GM13977 (cell line): ENCODE results near the gene CNOT4.
"Not testable (repeated sequence)": the region's sequence is repeated elsewhere in the genome, so short reads cannot be mapped to it uniquely, and the experiment has no call there.

Experiments used
- DNase-seq: peaks from one replicate; pipeline ENCODE4 v3.0.0; 2012; ENCODE audit warnings: low spot score
- in situ Hi-C: fragments of 300-500 bp; cut with MboI; formaldehyde crosslinking; loops from one replicate; pipeline ENCODE4 v1.12.0; 2022; ENCODE audit warnings: low sequenced_read_pairs, low pct_unique_long_range_greater_than_20kb, mixed read lengths, inconsistent platforms; ENCODE audit not compliant: unreplicated experiment
- TF ChIP-seq, protein P1 (sequence below): IDR thresholded peaks from 2 replicates; pipeline ENCODE4 v1.5.1; 2012; ENCODE audit warnings: mild to moderate bottlenecking, control low read depth; ENCODE audit not compliant: insufficient read depth; ENCODE audit errors: extremely low read depth, missing control alignments

CNOT4 gene

DNA sequence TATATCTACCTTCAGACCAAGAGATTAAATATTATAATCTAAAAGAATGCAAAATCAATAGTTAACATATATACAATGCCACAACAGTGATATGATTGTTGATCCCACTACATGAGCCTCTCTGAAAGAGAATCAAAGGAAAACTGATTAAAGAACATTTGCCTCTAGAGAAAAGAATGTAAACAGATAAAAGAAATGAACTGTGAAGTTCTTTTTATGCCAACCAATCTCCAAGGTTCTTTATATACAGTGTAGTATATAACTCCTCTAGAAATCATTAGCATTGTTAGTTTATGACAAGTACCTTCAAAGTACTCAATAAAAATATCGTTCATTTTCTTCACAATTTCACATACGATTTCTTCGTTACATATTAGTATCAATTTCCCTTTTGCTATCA lies 20.1 kb downstream of the CNOT4 start:
- in situ Hi-C loops, result no loop called here
- TF ChIP-seq, protein P1, sequence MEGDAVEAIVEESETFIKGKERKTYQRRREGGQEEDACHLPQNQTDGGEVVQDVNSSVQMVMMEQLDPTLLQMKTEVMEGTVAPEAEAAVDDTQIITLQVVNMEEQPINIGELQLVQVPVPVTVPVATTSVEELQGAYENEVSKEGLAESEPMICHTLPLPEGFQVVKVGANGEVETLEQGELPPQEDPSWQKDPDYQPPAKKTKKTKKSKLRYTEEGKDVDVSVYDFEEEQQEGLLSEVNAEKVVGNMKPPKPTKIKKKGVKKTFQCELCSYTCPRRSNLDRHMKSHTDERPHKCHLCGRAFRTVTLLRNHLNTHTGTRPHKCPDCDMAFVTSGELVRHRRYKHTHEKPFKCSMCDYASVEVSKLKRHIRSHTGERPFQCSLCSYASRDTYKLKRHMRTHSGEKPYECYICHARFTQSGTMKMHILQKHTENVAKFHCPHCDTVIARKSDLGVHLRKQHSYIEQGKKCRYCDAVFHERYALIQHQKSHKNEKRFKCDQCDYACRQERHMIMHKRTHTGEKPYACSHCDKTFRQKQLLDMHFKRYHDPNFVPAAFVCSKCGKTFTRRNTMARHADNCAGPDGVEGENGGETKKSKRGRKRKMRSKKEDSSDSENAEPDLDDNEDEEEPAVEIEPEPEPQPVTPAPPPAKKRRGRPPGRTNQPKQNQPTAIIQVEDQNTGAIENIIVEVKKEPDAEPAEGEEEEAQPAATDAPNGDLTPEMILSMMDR, result no peak
- DNase-seq, result no peak

DNA sequence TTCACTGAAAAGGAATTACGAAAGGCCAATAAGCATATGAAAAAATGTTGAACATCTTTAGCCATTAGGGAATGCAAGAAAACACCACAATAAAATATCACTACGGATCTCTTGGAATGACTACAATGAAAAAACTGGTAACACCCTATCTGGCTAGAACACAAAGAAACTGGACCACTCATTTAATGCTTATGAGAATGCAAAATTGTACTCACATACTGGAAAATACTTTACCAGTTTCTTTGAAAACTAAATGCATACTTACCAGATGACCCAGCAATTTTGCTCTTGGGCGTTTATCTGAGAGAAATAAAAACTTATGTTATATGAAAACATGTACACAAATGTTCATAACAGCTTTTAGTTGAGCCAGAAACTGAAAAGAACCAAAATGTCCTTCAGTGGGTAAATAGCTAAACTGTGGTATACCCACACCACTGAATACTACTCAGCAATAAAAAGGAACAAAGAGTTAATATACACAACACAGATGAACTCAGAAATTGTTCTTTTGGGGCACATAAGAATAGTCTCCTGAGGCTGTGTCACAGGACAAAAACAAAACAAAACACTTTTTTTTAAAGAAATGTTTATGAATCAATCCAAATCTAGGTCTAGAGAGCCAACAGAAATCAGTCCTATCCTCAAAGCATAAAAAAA lies 23.5 kb downstream of the CNOT4 start:
- TF ChIP-seq, protein P1, result no peak
- no peak for DNase-seq
- in situ Hi-C loops, result no loop called here

DNA sequence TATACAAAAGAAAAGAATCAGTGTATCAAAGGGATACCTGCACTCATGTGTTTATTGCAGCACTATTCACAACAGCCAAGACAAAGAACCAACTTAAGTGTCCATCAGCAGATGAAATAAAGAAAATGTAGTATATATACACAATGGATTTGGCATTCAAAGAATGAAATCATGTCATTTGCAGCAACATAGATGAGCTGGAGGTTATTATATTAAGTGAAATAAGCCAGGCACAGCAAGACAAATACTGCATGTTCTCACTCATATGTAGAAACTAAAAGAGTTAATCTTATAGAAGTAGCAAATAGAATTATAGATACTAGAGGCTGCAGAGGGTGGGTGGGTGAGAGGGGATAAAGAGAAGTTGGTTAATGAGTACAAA lies 28.3 kb downstream of the CNOT4 start:
- no peak for DNase-seq
- TF ChIP-seq, protein P1, result no peak
- in situ Hi-C loops, result no loop called here

DNA sequence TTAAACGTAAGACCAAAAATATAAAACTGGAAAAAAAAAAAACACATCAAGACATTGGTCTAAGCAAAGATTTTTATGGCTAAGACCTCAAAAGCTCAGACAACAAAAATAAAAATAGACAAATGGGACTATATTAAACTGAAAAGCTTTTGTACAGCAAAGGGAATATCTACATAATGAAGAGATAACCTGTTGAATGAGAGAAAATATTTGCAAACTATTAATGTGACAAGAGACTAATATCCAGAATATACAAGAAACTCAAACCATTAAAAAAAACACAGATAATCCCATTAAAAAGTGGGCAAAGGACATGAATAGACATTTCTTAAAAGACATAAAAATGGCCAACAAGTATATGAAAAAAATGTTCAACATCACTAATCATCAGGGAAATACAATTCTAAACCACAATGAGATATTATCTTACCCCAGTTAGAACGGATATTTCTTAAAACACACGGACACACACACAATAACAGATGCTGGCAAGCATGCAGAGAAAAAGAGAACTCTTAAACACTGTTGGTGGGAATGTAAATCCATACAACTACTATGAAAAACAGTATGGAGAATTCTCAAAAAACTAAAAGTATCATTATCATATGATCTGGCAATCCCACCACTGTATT lies 28.8 kb downstream of the CNOT4 start:
- in situ Hi-C loops, result no loop called here
- no peak for DNase-seq

DNA sequence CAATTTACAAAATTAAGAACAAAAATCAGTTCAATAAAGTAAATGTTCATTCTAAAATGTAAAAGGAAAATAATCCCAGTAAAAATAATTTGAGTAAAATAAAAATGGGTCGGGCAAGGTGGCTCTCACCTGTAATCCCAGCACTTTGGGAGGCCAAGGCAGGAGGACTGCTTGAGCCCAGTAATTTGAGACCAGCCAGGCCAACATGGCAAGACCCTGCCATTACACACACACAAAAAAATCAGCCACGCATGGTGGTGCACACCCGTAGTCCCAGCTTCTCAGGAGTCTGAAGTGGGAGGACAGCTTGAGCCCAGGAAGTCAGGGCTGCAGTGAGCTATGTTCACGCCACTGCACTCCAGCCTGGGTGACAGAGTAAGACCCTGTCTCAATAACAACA lies 34.4 kb downstream of the CNOT4 start:
- DNase-seq, result no peak
- in situ Hi-C loops, result no loop called here
- TF ChIP-seq, protein P1, result no peak

More for the DNA sequence above, 28.8 kb downstream of the CNOT4 start:
- TF ChIP-seq, protein P1, result no peak

DNA sequence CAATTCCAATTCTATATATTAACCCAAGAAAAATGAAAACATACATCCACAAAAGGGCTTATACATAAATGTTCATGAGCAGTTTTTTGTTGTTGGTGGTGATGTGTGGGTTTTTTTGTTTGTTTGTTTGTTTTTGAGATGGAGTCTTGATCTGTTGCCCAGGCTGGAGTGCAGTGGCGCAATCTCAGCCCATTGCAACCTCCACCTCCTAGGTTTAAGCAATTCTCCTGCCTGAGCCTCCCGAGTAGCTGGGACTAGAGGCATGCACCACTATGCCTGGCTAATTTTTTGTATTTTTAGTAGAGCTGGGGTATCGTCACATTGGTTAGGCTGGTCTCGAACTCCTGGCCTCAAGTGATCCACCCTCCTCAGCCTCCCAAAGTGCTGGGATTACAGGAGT lies 40.2 kb downstream of the CNOT4 start:
- in situ Hi-C loops, DNase-seq: not testable (repeated sequence)

DNA sequence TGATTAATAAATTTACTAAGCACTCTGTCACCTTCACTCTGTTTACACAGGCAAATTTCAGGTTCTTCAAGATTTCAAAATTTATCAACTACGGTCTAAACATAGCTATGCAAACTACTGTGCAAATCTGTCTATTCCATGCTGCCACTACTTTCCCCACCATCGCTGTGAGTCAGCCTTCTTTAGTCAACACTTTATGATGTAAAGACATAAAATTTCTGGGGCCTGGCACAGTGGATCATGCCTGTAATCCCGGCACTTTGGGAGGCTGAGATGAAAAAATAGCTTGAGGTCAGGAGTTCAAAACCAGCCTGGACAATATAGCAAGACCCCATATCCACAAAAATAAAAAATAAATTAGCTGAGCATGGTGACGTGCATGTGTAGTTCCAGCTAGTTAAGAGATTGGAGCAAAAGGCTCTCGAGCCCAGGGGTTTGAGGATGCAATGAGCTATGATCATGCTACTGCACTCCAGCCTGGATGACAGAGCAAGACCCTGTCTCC lies 42.6 kb downstream of the CNOT4 start:
- TF ChIP-seq, protein P1, result no peak
- DNase-seq, result no peak
- in situ Hi-C loops, result no loop called here
